ENCODE measurements around the gene PIGZ. TPM values are rescaled to one million over a fixed set of nuclear protein-coding genes. Genes with fewer than 3 reads are reported as not detected.

Gene PIGZ
- polyA plus RNA-seq, 1 donor: 56.8 TPM

DNA sequence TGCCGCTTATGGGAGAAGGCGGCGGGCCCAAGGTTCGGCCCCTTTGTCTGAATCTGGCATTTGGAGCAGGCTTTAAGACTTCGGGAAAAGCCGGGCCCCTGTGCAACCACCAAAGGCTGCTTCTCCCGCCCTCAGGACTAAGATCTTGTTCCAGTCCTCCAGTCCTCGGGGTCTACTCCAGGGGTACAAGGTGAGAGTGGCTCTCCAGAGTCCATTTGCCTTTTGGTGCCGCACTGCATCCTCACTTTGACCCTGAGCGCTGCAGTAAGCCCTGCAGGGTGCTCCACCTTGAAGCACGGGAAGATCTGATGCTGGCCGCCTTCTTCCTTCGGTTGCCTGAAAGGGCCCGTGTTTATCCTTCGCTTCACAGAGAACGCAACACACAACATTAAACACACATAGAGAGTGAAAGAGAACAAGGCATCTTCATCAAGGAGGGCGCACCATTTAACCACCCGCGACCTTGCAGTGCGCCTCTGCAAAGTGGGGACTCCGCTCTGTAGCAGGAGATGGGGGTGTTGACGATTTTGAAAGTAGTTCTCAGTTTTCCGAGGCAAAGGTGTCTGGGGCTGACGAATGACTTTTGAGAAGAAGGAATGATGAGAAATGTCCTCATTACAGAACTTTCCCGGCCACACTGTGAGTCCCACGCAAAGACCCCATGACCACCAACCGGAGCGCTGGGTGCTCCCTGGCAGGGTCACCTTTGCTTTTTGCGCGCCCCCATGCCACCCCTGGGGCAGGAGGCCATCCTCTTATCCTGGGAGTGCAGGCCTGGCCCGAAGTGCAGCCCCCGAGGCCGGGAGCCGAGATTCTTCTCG is 1.0 kb downstream of the PIGZ start:
- peaks cover 52% of the 10 kb centered on the region for H3K9me3 ChIP-seq (ENCODE audit: control insufficient read depth, low read depth, low read length)
- peaks cover 32% of the 10 kb centered on the region for H3K36me3 ChIP-seq (ENCODE audit: control insufficient read depth, insufficient read depth, low read length)
- peak overlapping the region; percentile 71 for H3K4me3 ChIP-seq (ENCODE audit: low read length)
- H3K27me3 ChIP-seq (ENCODE audit: control insufficient read depth, insufficient read depth, low read length): peaks cover 30% of the 10 kb centered on the region
- DNase-seq: no peak
- H3K4me1 ChIP-seq (ENCODE audit: control insufficient read depth, insufficient read depth, low read length): peaks cover 22% of the 10 kb centered on the region
- WGBS (ENCODE audit: insufficient coverage, low lambda C conversion rate): 93% methylated on average over 3 of the region's 35 CpGs
- peak overlapping the region; percentile 58 for H3K27ac ChIP-seq (ENCODE audit: low read length)

DNA sequence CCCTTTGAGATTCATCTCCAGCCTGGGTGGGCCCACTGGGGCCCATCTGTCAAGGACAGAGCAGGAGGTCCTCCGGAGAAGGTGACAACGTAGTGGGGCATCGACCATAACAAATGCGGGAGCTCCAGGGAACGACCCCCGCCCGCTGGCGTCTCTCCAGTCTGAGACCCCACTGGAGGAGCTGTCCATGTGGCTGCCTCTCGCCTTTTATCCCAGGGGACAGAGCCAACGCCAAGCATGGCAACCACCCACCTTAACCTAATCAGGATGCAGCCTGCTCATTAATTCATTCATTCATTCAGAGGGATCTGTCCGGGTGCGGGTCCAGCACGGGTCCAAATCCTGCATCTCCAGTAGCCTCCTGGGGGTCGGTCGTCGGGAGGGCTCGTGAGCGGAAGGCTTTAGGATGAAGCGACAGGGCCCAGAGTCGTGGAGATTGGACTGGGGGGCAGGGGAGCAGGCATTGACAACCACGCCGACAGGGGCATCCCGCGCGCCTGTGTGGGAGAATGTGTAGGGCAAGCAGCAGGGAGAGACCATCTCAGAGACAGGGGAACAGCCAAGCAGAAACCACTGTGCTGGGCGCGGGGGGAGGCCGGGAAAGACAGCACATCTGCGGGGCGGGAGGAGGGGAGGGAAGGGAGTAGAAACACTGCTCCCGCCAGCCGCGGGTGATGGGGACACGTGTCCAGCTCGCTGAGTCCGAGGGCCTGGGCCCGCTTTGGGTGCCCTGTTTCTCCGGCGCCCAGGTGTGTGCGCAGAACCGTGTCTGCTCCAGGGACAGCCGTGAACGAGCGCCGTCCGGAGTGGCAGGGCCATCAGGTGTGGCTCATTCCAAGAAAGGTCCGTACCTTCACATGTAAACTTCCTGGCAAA is 1.9 kb downstream of the PIGZ start:
- peaks cover 26% of the 10 kb centered on the region for H3K4me1 ChIP-seq (ENCODE audit: control insufficient read depth, insufficient read depth, low read length)
- no peak for DNase-seq
- peaks cover 32% of the 10 kb centered on the region for H3K36me3 ChIP-seq (ENCODE audit: control insufficient read depth, insufficient read depth, low read length)
- H3K27me3 ChIP-seq (ENCODE audit: control insufficient read depth, insufficient read depth, low read length): peaks cover 30% of the 10 kb centered on the region
- WGBS (ENCODE audit: insufficient coverage, low lambda C conversion rate): no CpG with 5 or more reads among the region's 47 CpGs
- peaks cover 52% of the 10 kb centered on the region for H3K9me3 ChIP-seq (ENCODE audit: control insufficient read depth, low read depth, low read length)
- no peak overlapping the region for H3K4me3 ChIP-seq (ENCODE audit: low read length)
- no peak overlapping the region for H3K27ac ChIP-seq (ENCODE audit: low read length)

DNA sequence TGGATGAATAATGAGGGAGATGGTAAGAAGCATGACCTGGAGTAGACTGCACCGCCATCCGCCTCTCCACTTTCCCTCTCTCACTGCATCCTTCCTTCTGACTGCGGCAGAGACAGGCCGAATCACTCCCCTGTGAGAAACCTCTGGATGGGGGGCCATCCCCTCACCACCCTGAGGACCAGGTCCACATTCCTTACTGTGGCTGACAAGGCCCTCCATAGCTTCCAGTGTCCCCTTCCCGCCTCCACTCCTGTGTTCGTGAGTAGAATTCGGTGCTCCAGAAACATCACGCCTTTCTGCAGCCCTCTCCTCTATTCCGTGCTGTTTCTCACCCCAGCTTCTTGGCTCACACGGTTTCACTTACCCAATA is 2.8 kb downstream of the PIGZ start:
- no CpG with 5 or more reads among the region's 10 CpGs for WGBS (ENCODE audit: insufficient coverage, low lambda C conversion rate)
- DNase-seq: no peak
- Histone ChIP-seq H3K36me3 (ENCODE audit: control insufficient read depth, insufficient read depth, low read length) (peaks cover 35% of the 10 kb centered on the region), H3K27ac (ENCODE audit: low read length) (no peak overlapping the region), H3K4me3 (ENCODE audit: low read length) (no peak overlapping the region), H3K9me3 (ENCODE audit: control insufficient read depth, low read depth, low read length) (peaks cover 52% of the 10 kb centered on the region), H3K4me1 (ENCODE audit: control insufficient read depth, insufficient read depth, low read length) (peaks cover 35% of the 10 kb centered on the region), H3K27me3 (ENCODE audit: control insufficient read depth, insufficient read depth, low read length) (peaks cover 26% of the 10 kb centered on the region)

DNA sequence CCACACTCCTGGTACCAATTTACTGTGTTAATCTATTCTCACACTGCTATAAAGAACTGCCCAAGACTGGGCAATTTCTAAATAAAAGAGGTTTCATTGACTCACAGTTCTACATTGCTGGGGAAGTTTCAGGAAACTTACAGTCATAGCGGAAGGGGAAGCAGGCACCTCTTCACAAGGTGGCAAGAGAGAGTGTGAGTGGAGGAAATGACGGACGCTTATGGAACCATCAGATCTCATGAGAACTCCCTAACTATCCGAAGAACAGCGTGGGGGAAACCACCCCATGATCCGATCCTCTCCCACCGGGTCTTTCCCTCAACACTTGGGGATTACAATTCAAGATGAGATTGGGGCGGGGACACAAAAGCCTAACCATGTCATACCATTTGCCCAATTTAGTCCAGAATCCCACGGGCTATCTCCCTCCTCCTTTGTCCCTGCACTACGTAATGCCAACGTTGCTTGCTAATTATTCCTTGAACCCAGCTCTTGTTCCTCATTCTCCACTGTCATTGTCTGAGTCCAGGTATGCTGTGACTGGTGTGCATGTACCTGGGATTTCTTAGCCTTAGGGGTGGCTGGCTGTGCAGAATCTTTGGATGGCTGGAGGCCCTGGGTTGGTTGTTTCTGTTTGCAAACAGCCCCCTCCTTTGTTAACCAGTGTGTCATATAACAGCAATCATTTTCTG is 3.4 kb downstream of the PIGZ start:
- peaks cover 56% of the 10 kb centered on the region for H3K9me3 ChIP-seq (ENCODE audit: control insufficient read depth, low read depth, low read length)
- no peak overlapping the region for H3K27ac ChIP-seq (ENCODE audit: low read length)
- peaks cover 35% of the 10 kb centered on the region for H3K36me3 ChIP-seq (ENCODE audit: control insufficient read depth, insufficient read depth, low read length)
- H3K4me3 ChIP-seq (ENCODE audit: low read length): no peak overlapping the region
- peaks cover 33% of the 10 kb centered on the region for H3K4me1 ChIP-seq (ENCODE audit: control insufficient read depth, insufficient read depth, low read length)
- 77% methylated on average over 3 of the region's 11 CpGs for WGBS (ENCODE audit: insufficient coverage, low lambda C conversion rate)
- H3K27me3 ChIP-seq (ENCODE audit: control insufficient read depth, insufficient read depth, low read length): peaks cover 26% of the 10 kb centered on the region
- no peak for DNase-seq

DNA sequence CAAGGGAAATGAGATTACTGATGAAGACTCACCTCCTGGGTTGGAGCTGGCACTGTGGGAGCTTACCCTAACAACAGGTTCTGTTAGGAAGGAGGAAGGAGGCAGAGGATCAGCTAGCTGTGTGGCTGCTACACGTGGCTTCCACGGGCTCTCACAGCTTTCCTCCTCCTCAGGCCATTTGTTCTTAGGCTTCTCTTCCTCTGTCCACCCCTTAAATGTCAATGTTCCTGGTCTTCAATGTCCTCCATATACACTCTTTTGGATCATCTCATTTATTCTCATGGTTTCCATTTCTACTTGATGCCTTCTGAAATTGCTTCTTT is 5.0 kb downstream of the PIGZ start:
- peaks cover 30% of the 10 kb centered on the region for H3K4me1 ChIP-seq (ENCODE audit: control insufficient read depth, insufficient read depth, low read length)
- peak overlapping the region; percentile 76 for H3K27ac ChIP-seq (ENCODE audit: low read length)
- no peak for DNase-seq
- peaks cover 54% of the 10 kb centered on the region for H3K9me3 ChIP-seq (ENCODE audit: control insufficient read depth, low read depth, low read length)
- peaks cover 26% of the 10 kb centered on the region for H3K27me3 ChIP-seq (ENCODE audit: control insufficient read depth, insufficient read depth, low read length)
- peaks cover 37% of the 10 kb centered on the region for H3K36me3 ChIP-seq (ENCODE audit: control insufficient read depth, insufficient read depth, low read length)
- WGBS (ENCODE audit: insufficient coverage, low lambda C conversion rate): no CpG with 5 or more reads among the region's 2 CpGs
- H3K4me3 ChIP-seq (ENCODE audit: low read length): no peak overlapping the region

DNA sequence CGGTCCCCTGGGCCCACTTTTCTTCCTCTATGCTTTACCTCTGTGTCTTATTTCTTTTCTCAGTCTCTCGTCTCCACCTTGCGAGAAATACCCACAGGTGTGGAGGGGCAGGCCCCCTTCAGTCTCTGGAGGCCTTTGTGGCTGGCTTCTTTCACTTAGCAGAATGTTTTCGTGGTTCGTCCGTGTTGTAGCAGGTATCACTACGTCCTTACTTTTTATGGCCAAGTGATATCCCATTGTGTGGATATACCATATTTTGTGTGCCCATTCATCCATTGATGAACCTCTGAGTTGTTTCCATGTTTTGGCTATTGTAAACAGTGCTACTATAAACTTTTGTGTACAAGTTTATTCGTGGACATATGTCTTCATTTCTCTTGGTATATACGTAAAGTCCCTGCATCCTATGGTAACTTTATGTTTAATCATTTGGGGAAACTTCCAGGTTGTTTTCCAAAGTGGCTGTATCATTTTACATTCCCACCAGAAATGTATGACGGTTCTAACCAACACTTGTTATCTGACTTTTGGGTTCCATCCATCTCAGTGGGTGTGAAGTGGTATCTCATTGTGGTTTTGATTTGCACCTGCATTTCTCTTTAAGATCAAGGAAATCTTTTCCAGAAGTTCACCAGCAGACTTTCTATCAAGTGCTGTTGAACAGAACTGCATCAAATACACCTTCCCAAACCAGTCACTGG is 5.6 kb downstream of the PIGZ start:
- Histone ChIP-seq H3K36me3 (ENCODE audit: control insufficient read depth, insufficient read depth, low read length) (peaks cover 37% of the 10 kb centered on the region), H3K4me1 (ENCODE audit: control insufficient read depth, insufficient read depth, low read length) (peaks cover 28% of the 10 kb centered on the region), H3K27me3 (ENCODE audit: control insufficient read depth, insufficient read depth, low read length) (peaks cover 22% of the 10 kb centered on the region), H3K27ac (ENCODE audit: low read length) (peak overlapping the region; percentile 76), H3K9me3 (ENCODE audit: control insufficient read depth, low read depth, low read length) (peaks cover 50% of the 10 kb centered on the region), H3K4me3 (ENCODE audit: low read length) (no peak overlapping the region)
- DNase-seq: no peak
- WGBS (ENCODE audit: insufficient coverage, low lambda C conversion rate): 74% methylated on average over 3 of the region's 10 CpGs

DNA sequence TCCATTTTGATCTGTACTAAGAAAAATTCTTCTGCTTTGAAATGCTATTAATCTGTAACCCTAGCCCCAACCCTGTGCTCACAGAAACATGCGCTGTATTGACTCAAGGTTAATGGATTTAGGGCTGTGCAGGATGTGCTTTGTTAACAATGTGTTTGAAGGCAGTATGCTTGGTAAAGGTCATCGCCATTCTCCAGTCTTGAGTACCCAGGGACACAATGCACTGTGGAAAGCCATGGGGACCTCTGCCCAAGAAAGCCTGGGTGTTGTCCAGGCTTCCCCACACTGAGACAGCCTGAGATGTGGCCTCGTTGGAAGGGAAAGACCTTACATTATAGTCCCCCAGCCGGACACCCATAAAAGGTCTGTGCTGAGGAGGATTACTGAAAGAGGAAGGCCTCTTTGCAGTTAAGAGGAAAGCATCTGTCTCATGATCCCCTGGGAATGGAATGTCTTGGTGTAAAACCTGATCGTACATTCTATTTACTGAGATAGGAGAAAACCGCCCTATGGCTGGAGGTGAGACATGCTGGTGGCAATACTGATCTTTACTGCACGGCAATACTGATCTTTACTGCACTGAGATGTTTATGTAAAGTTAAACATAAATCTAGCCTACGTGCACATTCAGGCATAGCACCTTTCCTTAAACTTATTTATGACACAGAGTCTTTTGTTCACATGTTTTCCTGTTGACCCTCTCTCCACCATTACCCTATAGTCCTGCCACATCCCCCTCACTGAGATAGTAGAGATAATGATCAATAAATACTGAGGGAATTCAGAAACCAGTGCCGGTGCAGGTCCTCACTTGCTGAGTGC is 6.3 kb downstream of the PIGZ start:
- Histone ChIP-seq H3K4me3 (ENCODE audit: low read length) (no peak overlapping the region), H3K27ac (ENCODE audit: low read length) (peak overlapping the region; percentile 76), H3K27me3 (ENCODE audit: control insufficient read depth, insufficient read depth, low read length) (peaks cover 15% of the 10 kb centered on the region), H3K4me1 (ENCODE audit: control insufficient read depth, insufficient read depth, low read length) (peaks cover 25% of the 10 kb centered on the region), H3K9me3 (ENCODE audit: control insufficient read depth, low read depth, low read length) (peaks cover 45% of the 10 kb centered on the region), H3K36me3 (ENCODE audit: control insufficient read depth, insufficient read depth, low read length) (peaks cover 33% of the 10 kb centered on the region)
- 11% methylated on average over 1 of the region's 9 CpGs for WGBS (ENCODE audit: insufficient coverage, low lambda C conversion rate)
- peak in 1 of 2 donors; percentile 87 for DNase-seq

DNA sequence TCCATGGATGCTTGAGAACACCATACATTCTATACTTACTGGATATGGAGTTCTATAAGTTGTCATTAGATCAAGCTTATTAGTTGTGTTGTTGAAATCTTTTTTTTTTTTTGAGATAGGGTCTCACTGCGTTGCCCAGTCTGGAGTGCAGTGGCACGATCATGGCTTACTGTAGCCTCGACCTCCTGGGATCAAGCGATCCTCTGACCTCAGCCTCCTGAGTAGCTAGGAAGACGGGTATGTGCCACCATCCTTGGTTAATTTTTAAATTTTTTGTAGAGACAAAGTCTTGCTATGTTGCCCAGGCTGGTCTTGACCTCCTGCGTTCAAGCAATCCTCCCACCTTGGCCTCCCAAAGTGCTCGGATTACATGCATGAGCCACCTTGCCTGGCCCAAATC is 13.8 kb downstream of the PIGZ start:
- WGBS (ENCODE audit: insufficient coverage, low lambda C conversion rate): no CpG with 5 or more reads among the region's 7 CpGs

DNA sequence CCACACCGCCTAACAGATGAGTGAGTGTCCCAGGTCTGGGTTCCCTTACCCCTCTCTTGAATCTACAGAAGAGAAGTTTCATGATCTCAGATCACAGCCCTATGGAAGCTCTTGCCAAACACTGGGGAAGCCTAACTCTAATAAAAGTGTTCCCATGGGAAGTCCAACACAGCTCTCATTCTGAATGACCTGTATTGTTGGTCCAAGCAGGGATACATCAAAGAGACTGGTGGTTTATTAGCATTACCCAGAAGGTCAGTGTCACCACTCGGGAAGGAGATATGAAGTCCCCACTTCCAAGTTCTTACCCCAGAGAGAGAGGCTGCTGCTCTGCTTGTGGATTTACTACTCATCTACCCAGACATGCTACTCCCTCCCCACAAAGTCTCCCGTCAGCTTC is 17.3 kb downstream of the PIGZ start:
- Histone ChIP-seq H3K27ac (ENCODE audit: low read length) (no peak overlapping the region), H3K9me3 (ENCODE audit: control insufficient read depth, low read depth, low read length) (peaks cover 4% of the 10 kb centered on the region), H3K36me3 (ENCODE audit: control insufficient read depth, insufficient read depth, low read length) (peaks cover 20% of the 10 kb centered on the region), H3K4me3 (ENCODE audit: low read length) (no peak overlapping the region), H3K27me3 (ENCODE audit: control insufficient read depth, insufficient read depth, low read length) (no peaks in the 10 kb centered on the region), H3K4me1 (ENCODE audit: control insufficient read depth, insufficient read depth, low read length) (no peaks in the 10 kb centered on the region)
- DNase-seq: no peak
- no CpG with 5 or more reads among the region's 3 CpGs for WGBS (ENCODE audit: insufficient coverage, low lambda C conversion rate)

More for the DNA sequence above, 13.8 kb downstream of the PIGZ start:
- Histone ChIP-seq H3K27ac (ENCODE audit: low read length) (no peak overlapping the region), H3K4me1 (ENCODE audit: control insufficient read depth, insufficient read depth, low read length) (no peaks in the 10 kb centered on the region), H3K36me3 (ENCODE audit: control insufficient read depth, insufficient read depth, low read length) (peaks cover 11% of the 10 kb centered on the region), H3K4me3 (ENCODE audit: low read length) (no peak overlapping the region), H3K9me3 (ENCODE audit: control insufficient read depth, low read depth, low read length) (peaks cover 6% of the 10 kb centered on the region), H3K27me3 (ENCODE audit: control insufficient read depth, insufficient read depth, low read length) (no peaks in the 10 kb centered on the region)
- DNase-seq: no peak

All from large intestine (tissue), 3 donors.